ENCODE data around the gene UBE2Z.

The UBE2Z gene

GRCh38 chr17:48883171-48883570 lies 25.0 kb upstream of the UBE2Z start:
- POLR2A ChIA-PET, result no interaction called here
- no peak for TF ChIP-seq CTCF (IDR thresholded peaks at IDR 0.05; ENCODE audit: control extremely low read depth, extremely low read depth, low read depth, missing control alignments)
- CTCF ChIA-PET, result interaction anchor here (1.8 to 19.9 kb wide), 8 partner anchors 10 to 211 kb away, joined by 4 to 770 read pairs (median 44); partner anchors contain the start of genes ATP5MC1, HOXB13, PRAC1 and PRAC2
- DNase-seq (ENCODE audit: extremely low spot score), result no peak

- no peak for DNase-seq (ENCODE audit: extremely low spot score)
- CTCF ChIA-PET, result interaction anchor here (1.0 to 19.9 kb wide), 3 partner anchors 11 to 211 kb away, joined by 3 to 770 read pairs (median 48); partner anchors contain the start of gene TTLL6
Measured at GRCh38 chr17:48890086-48890485, 18.1 kb upstream of the UBE2Z start.

GRCh38 chr17:48892940-48893645 lies 15.1 kb upstream of the UBE2Z start:
- ChIA-PET POLR2A (interaction anchor here (0.5 to 1.4 kb wide), 8 partner anchors 8 to 750 kb away, joined by 3 to 8 read pairs (median 4); partner anchors contain the start of genes SNF8 and UBE2Z), CTCF (interaction anchor here (0.9 to 7.8 kb wide), 12 partner anchors 10 to 215 kb away, joined by 3 to 48 read pairs (median 6); partner anchors contain the start of gene UBE2Z)
- TF ChIP-seq CTCF (IDR thresholded peaks at IDR 0.05; ENCODE audit: control extremely low read depth, extremely low read depth, low read depth, missing control alignments), result no peak
- DNase-seq (ENCODE audit: extremely low spot score), result no peak

More at GRCh38 chr17:48890086-48890485, 18.1 kb upstream of the UBE2Z start:
- TF ChIP-seq CTCF (IDR thresholded peaks at IDR 0.05; ENCODE audit: control extremely low read depth, extremely low read depth, low read depth, missing control alignments), result no peak
- POLR2A ChIA-PET, result no interaction called here

GRCh38 chr17:48893646-48894508 lies 14.3 kb upstream of the UBE2Z start:
- ChIA-PET POLR2A (interaction anchor here (0.5 to 1.4 kb wide), 2 partner anchors 15 to 751 kb away, joined by 7 to 8 read pairs; partner anchors contain the start of gene UBE2Z), CTCF (interaction anchor here (0.8 to 7.8 kb wide), 13 partner anchors 9 to 216 kb away, joined by 3 to 48 read pairs (median 5); partner anchors contain the start of gene UBE2Z)
- no peak for DNase-seq (ENCODE audit: extremely low spot score)
- TF ChIP-seq CTCF (IDR thresholded peaks at IDR 0.05; ENCODE audit: control extremely low read depth, extremely low read depth, low read depth, missing control alignments), result no peak

- no peak for DNase-seq (ENCODE audit: extremely low spot score)
- CTCF ChIA-PET, result interaction anchor here (1.2 to 4.8 kb wide), 5 partner anchors 11 to 138 kb away, joined by 3 to 43 read pairs (median 10); partner anchors contain the start of gene UBE2Z
- TF ChIP-seq CTCF (IDR thresholded peaks at IDR 0.05; ENCODE audit: control extremely low read depth, extremely low read depth, low read depth, missing control alignments), result no peak
- POLR2A ChIA-PET, result no interaction called here
Measured at GRCh38 chr17:48894886-48895285, 13.3 kb upstream of the UBE2Z start.

GRCh38 chr17:48901241-48901640 lies 7.0 kb upstream of the UBE2Z start:
- POLR2A ChIA-PET, result interaction anchor here (0.7 kb wide), 1 partner anchor 9 kb away, joined by 4 read pairs; the partner anchor contains the start of gene ATP5MC1
- DNase-seq (ENCODE audit: extremely low spot score), result no peak
- TF ChIP-seq CTCF (IDR thresholded peaks at IDR 0.05; ENCODE audit: control extremely low read depth, extremely low read depth, low read depth, missing control alignments), result no peak
- CTCF ChIA-PET, result interaction anchor here (1.4 to 1.5 kb wide), 2 partner anchors 17 to 22 kb away, joined by 5 read pairs; no protein-coding TSS in a partner anchor

All from GM10248 (cell line).